ENCODE results near the gene COL3A1.
A peak's percentile ranks its signal among the peaks of the same experiment; 100 is the strongest.

Gene COL3A1

GRCh38 chr2:188974164-188974563 lies at the start of gene COL3A1:
COL3A1 (plus strand) TSS chr2:188974373; CDS start chr2:188974490, 117 bp downstream.
- no peak for TF ChIP-seq CTCF (IDR thresholded peaks at IDR 0.05)
- Mint-ChIP-seq H3K27me3 (ENCODE audit: low read depth, poor library complexity) (no peaks in the 10 kb centered on the region), H3K36me3 (ENCODE audit: low read depth) (no peaks in the 10 kb centered on the region), H3K27ac (peak within 1 kb of the TSS; percentile 89), H3K4me3 (peak within 1 kb of the TSS; percentile 78), H3K9me3 (no peaks in the 10 kb centered on the region), H3K4me1 (peaks cover 52% of the 10 kb centered on the region)
- DNase-seq = peak; percentile 4

- no peak for DNase-seq
- H3K4me3 Mint-ChIP-seq = no peak overlapping the region
- H3K9me3 Mint-ChIP-seq = peaks cover 49% of the 10 kb centered on the region
- H3K36me3 Mint-ChIP-seq (ENCODE audit: low read depth) = no peaks in the 10 kb centered on the region
- no peak overlapping the region for H3K27ac Mint-ChIP-seq
- no peak for TF ChIP-seq CTCF (IDR thresholded peaks at IDR 0.05)
- peaks cover 3% of the 10 kb centered on the region for H3K27me3 Mint-ChIP-seq (ENCODE audit: low read depth, poor library complexity)
- no peaks in the 10 kb centered on the region for H3K4me1 Mint-ChIP-seq
Observed at GRCh38 chr2:188928643-188929042, 45.5 kb upstream of the COL3A1 start.

GRCh38 chr2:188931361-188931760 lies 42.8 kb upstream of the COL3A1 start:
- H3K27ac Mint-ChIP-seq = no peak overlapping the region
- no peak for DNase-seq
- H3K9me3 Mint-ChIP-seq = peaks cover 38% of the 10 kb centered on the region
- no peak overlapping the region for H3K4me3 Mint-ChIP-seq
- no peaks in the 10 kb centered on the region for H3K27me3 Mint-ChIP-seq (ENCODE audit: low read depth, poor library complexity)
- no peak for TF ChIP-seq CTCF (IDR thresholded peaks at IDR 0.05)
- no peaks in the 10 kb centered on the region for H3K4me1 Mint-ChIP-seq
- no peaks in the 10 kb centered on the region for H3K36me3 Mint-ChIP-seq (ENCODE audit: low read depth)

- peak overlapping the region; percentile 91 for H3K27ac Mint-ChIP-seq
- no peaks in the 10 kb centered on the region for H3K27me3 Mint-ChIP-seq (ENCODE audit: low read depth, poor library complexity)
- DNase-seq = no peak
- H3K4me1 Mint-ChIP-seq = peaks cover 13% of the 10 kb centered on the region
- H3K4me3 Mint-ChIP-seq = no peak overlapping the region
- no peaks in the 10 kb centered on the region for H3K36me3 Mint-ChIP-seq (ENCODE audit: low read depth)
- no peak for TF ChIP-seq CTCF (IDR thresholded peaks at IDR 0.05)
- H3K9me3 Mint-ChIP-seq = no peaks in the 10 kb centered on the region
Observed at GRCh38 chr2:188937228-188938220, 36.6 kb upstream of the COL3A1 start.

GRCh38 chr2:188940171-188940570 lies 34.0 kb upstream of the COL3A1 start:
- Mint-ChIP-seq H3K9me3 (peaks cover 5% of the 10 kb centered on the region), H3K4me1 (peaks cover 13% of the 10 kb centered on the region), H3K27me3 (ENCODE audit: low read depth, poor library complexity) (no peaks in the 10 kb centered on the region), H3K4me3 (no peak overlapping the region), H3K27ac (no peak overlapping the region), H3K36me3 (ENCODE audit: low read depth) (no peaks in the 10 kb centered on the region)
- TF ChIP-seq CTCF (IDR thresholded peaks at IDR 0.05) = no peak
- DNase-seq = no peak
